OCI-LY3 (cell line): ENCODE measurements around the gene NAT14.
"Not testable (repeated sequence)": the region's sequence is repeated elsewhere in the genome, so short reads cannot be mapped to it uniquely, and the experiment has no call there.

Experiments
- H2AFZ ChIP-seq: fragments of 200-600, 300-600 bp; shearing (Covaris generic); 2 replicates; pipeline ENCODE4 v1.6.0; 2014; ENCODE audit warnings: antibody characterized with exemption, low read depth, low read length
- H3K27ac ChIP-seq: fragments of 200-600, 300-600 bp; sonication (generic); 2 replicates; pipeline ENCODE4 v1.5.1; 2014; ENCODE audit warnings: mild to moderate bottlenecking, low read length, moderate library complexity, mixed read lengths
- H3K27me3 ChIP-seq: fragments of 200-600, 300-600 bp; sonication (generic); 2 replicates; pipeline ENCODE4 v1.6.1; 2014; ENCODE audit warnings: low read depth, low read length, mixed read lengths
- H3K36me3 ChIP-seq: fragments of 200-600, 300-600 bp; sonication (generic); replicated peaks from 2 replicates; pipeline ENCODE3; 2014; ENCODE audit warnings: low read depth, low read length, mixed read lengths
- H3K4me1 ChIP-seq: fragments of 300-600, 200-600 bp; sonication (generic); 2 replicates; pipeline ENCODE4 v1.6.1; 2014; ENCODE audit warnings: low read length, mixed read lengths
- H3K4me2 ChIP-seq: fragments of 200-600, 300-600 bp; sonication (generic); 2 replicates; pipeline ENCODE4 v1.6.1; 2014; ENCODE audit warnings: low read length, mixed read lengths
- H3K4me3 ChIP-seq: fragments of 300-600, 200-600 bp; sonication (generic); 2 replicates; pipeline ENCODE4 v1.5.1; 2014; ENCODE audit warnings: antibody characterized with exemption, mild to moderate bottlenecking, low read length, moderate library complexity
- H3K79me2 ChIP-seq: fragments of 300-600, 200-600 bp; shearing (Covaris generic); 2 replicates; pipeline ENCODE4 v1.6.1; 2014; ENCODE audit warnings: mild to moderate bottlenecking, low read length, mixed read lengths
- H3K9ac ChIP-seq: fragments of 300-600, 200-600 bp; shearing (Covaris generic); 2 replicates; pipeline ENCODE4 v1.6.0; 2014; ENCODE audit warnings: mild to moderate bottlenecking, low read length, moderate library complexity
- H3K9me3 ChIP-seq: fragments of 200-600, 300-600 bp; shearing (Covaris generic); 2 replicates; pipeline ENCODE4 v1.6.1; 2014; ENCODE audit warnings: low read length, mixed read lengths; ENCODE audit not compliant: insufficient read depth
- H4K20me1 ChIP-seq: fragments of 200-600, 300-600 bp; sonication (generic); 2 replicates; pipeline ENCODE4 v1.6.1; 2016; ENCODE audit warnings: low read length, mixed read lengths; ENCODE audit not compliant: insufficient read depth
- CTCF ChIP-seq: fragments of 200-600, 300-600 bp; sonication (generic); IDR thresholded peaks from 2 replicates; pipeline ENCODE4 v1.5.1; 2014; ENCODE audit warnings: antibody characterized with exemption, low read length, low read depth
- EZH2phosphoT487 ChIP-seq: fragments of 200-600 bp; shearing (Covaris generic); IDR thresholded peaks from 2 replicates; pipeline ENCODE4 v1.6.1; 2018; ENCODE audit warnings: antibody characterized with exemption, mixed run types, low read depth

NAT14 gene

DNA sequence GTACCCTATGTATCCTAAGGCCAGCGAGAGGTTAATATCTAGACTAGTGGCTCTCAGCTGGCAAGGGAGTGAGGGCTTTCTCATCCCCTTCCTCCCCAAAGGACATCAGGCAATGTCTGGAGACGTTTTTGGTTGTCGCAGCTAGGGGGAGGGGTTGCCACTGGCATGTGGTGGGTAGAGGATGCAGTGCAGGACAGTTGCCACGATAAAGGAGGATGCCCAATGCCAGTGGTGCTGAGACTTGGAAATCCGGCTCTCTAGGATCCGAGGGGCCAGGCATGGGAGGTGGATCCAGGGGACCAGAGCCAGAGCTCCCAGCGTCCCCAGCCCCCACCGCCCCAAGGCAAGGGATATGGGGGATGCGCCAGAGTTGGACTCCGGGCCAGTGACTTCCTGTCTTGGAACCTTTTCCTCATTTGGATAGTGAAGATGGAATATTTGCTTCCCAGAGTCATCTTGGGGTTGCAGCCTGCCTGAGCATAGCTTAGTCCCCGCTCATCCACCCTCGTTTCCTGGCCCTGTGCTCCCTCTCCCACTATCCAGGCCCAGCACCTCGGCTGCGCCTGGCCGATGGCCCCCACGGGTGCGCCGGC, 8.2 kb downstream of the NAT14 start:
- H3K4me3 ChIP-seq = no peak overlapping the region
- no peak overlapping the region for H3K27ac ChIP-seq
- H3K36me3 ChIP-seq = no peaks in the 10 kb centered on the region
- no peak overlapping the region for H3K4me2 ChIP-seq
- TF ChIP-seq CTCF (no peak), EZH2phosphoT487 (no peak)
- H3K79me2 ChIP-seq = no peaks in the 10 kb centered on the region
- H3K9ac ChIP-seq = no peak overlapping the region
- H3K9me3 ChIP-seq = no peaks in the 10 kb centered on the region
- H2AFZ ChIP-seq = no peak overlapping the region
- no peaks in the 10 kb centered on the region for H3K27me3 ChIP-seq
- no peaks in the 10 kb centered on the region for H4K20me1 ChIP-seq
- H3K4me1 ChIP-seq = peaks cover 3% of the 10 kb centered on the region; the same call in 1 of the 2 replicates

- no peaks in the 10 kb centered on the region for H3K4me1 ChIP-seq
- no peak overlapping the region for H3K27ac ChIP-seq
- H3K27me3 ChIP-seq = no peaks in the 10 kb centered on the region
- no peaks in the 10 kb centered on the region for H3K79me2 ChIP-seq
- H3K36me3 ChIP-seq = no peaks in the 10 kb centered on the region
- no peak overlapping the region for H2AFZ ChIP-seq
- no peak overlapping the region for H3K4me2 ChIP-seq
- no peak for TF ChIP-seq CTCF
- TF ChIP-seq EZH2phosphoT487 = no peak
- H3K4me3 ChIP-seq = no peak overlapping the region
- no peaks in the 10 kb centered on the region for H3K9me3 ChIP-seq
- H3K9ac ChIP-seq = no peak overlapping the region
- no peaks in the 10 kb centered on the region for H4K20me1 ChIP-seq
These were observed 8.7 kb downstream of the NAT14 start for GRCh38 chr19:55493645-55494171.

GRCh38 chr19:55494172-55494761, 9.3 kb downstream of the NAT14 start:
- Histone ChIP-seq H2AFZ (no peak overlapping the region; the same call in 1 of the 2 replicates), H3K4me2 (no peak overlapping the region), H3K4me3 (no peak overlapping the region), H3K4me1 (no peaks in the 10 kb centered on the region), H3K9me3 (no peaks in the 10 kb centered on the region), H4K20me1 (no peaks in the 10 kb centered on the region), H3K79me2 (no peaks in the 10 kb centered on the region), H3K27me3 (no peaks in the 10 kb centered on the region), H3K27ac (no peak overlapping the region), H3K9ac (no peak overlapping the region), H3K36me3 (no peaks in the 10 kb centered on the region)
- TF ChIP-seq EZH2phosphoT487 (no peak), CTCF (no peak)

- Histone ChIP-seq H3K79me2 (no peaks in the 10 kb centered on the region), H3K9ac (no peak overlapping the region), H3K4me1 (no peaks in the 10 kb centered on the region), H3K4me2 (no peak overlapping the region), H3K36me3 (no peaks in the 10 kb centered on the region), H2AFZ (no peak overlapping the region), H3K9me3 (no peaks in the 10 kb centered on the region), H3K27me3 (no peaks in the 10 kb centered on the region), H3K27ac (no peak overlapping the region), H3K4me3 (no peak overlapping the region), H4K20me1 (no peaks in the 10 kb centered on the region)
- TF ChIP-seq EZH2phosphoT487 = no peak
- TF ChIP-seq CTCF = no peak
These were observed 10.8 kb downstream of the NAT14 start for GRCh38 chr19:55495646-55496349.

DNA sequence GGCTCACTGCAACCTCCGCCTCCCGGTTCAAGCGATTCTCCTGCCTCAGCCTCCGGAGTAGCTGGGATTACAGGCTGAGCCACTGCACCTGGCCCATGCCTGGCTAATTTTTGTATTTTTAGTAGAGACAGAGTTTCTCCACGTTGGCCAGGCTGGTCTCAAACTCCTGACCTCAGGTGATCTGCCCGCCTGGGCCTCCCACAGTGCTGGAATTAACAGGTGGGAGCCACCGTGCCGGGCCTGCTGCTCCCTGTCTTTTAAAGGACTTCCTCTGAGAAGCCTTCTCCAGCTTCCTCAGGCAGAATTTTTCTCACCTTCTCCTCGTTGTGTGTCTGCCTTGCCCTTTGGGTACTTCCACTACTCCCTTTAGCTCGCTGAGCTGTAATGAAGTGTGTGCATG, 11.8 kb downstream of the NAT14 start:
- H3K36me3 ChIP-seq, H3K27ac ChIP-seq, H3K79me2 ChIP-seq, H3K9ac ChIP-seq, H3K9me3 ChIP-seq, H3K27me3 ChIP-seq, H3K4me3 ChIP-seq, H3K4me1 ChIP-seq, H2AFZ ChIP-seq, H4K20me1 ChIP-seq, H3K4me2 ChIP-seq: not testable (repeated sequence)
